Neural cell (in vitro differentiated cells): ENCODE data around the gene DCAF11. TPM values are rescaled to one million over a fixed set of nuclear protein-coding genes. Genes with fewer than 3 reads are reported as not detected.

Source experiments
- H2AFZ ChIP-seq: fragments of 200-600, 300-800 bp; sonication (generic), shearing (Covaris generic); 2 replicates; pipeline ENCODE4 v1.6.0; 2014; ENCODE audit warnings: low read depth, mild to moderate bottlenecking, antibody characterized with exemption, low read length, moderate library complexity
- H3F3A ChIP-seq: fragments of 200-600 bp; shearing (Covaris generic); 2 replicates; pipeline ENCODE4 v1.6.1; 2016; ENCODE audit warnings: mild to moderate bottlenecking, moderate library complexity, mixed read lengths, antibody characterized with exemption, low read length; ENCODE audit not compliant: insufficient read depth, poor library complexity, severe bottlenecking
- H3K27ac ChIP-seq: fragments of 200-600, 300-800 bp; sonication (generic), shearing (Covaris generic); 2 replicates; pipeline ENCODE4 v1.5.1; 2014; ENCODE audit warnings: mild to moderate bottlenecking, low read length, moderate library complexity
- H3K27me3 ChIP-seq: fragments of 300-800, 200-600 bp; sonication (generic), shearing (Covaris generic); 2 replicates; pipeline ENCODE4 v1.6.0; 2014; ENCODE audit warnings: mild to moderate bottlenecking, low read depth, low read length, moderate library complexity; ENCODE audit not compliant: insufficient read depth
- H3K36me3 ChIP-seq: fragments of 300-800, 200-600 bp; sonication (generic), shearing (Covaris generic); 2 replicates; pipeline ENCODE4 v1.5.1; 2014; ENCODE audit warnings: mild to moderate bottlenecking, antibody characterized with exemption, low read length, moderate library complexity; ENCODE audit not compliant: insufficient read depth
- H3K4me2 ChIP-seq: fragments of 300-800, 200-600 bp; sonication (generic), shearing (Covaris generic); 2 replicates; pipeline ENCODE4 v1.6.0; 2014; ENCODE audit warnings: mild to moderate bottlenecking, low read length
- H3K4me3 ChIP-seq: fragments of 300-800, 200-600 bp; sonication (generic), shearing (Covaris generic); 2 replicates; pipeline ENCODE4 v1.5.1; 2014; ENCODE audit warnings: mild to moderate bottlenecking, low read length, moderate library complexity
- H3K79me2 ChIP-seq: fragments of 200-600 bp; shearing (Covaris generic); replicated peaks from 2 replicates; pipeline ENCODE4 v1.6.0; 2014; ENCODE audit warnings: mild to moderate bottlenecking, low read length, moderate library complexity; ENCODE audit not compliant: insufficient read depth
- H3K9ac ChIP-seq: fragments of 300-800, 200-600 bp; sonication (generic), shearing (Covaris generic); 2 replicates; pipeline ENCODE4 v1.6.1; 2016; ENCODE audit warnings: mild to moderate bottlenecking, low read length, mixed read lengths
- H3K9me2 ChIP-seq: fragments of 200-600 bp; shearing (Covaris generic); 2 replicates; pipeline ENCODE4 v1.6.1; 2016; ENCODE audit warnings: mild to moderate bottlenecking, low read length, mixed read lengths; ENCODE audit not compliant: insufficient read depth
- H3K9me3 ChIP-seq: fragments of 200-600, 300-800 bp; sonication (generic), shearing (Covaris generic); 2 replicates; pipeline ENCODE4 v1.6.1; 2016; ENCODE audit warnings: mild to moderate bottlenecking, mixed run types, low read length, moderate library complexity, mixed read lengths
- H4K20me1 ChIP-seq: fragments of 200-600 bp; shearing (Covaris generic); 2 replicates; pipeline ENCODE4 v1.6.1; 2016; ENCODE audit warnings: mild to moderate bottlenecking, mixed run types; ENCODE audit not compliant: insufficient read depth
- CTCF ChIP-seq: fragments of 450-650 bp; IDR thresholded peaks from 2 replicates; pipeline ENCODE4 v1.5.1; 2014; ENCODE audit warnings: antibody characterized with exemption, mild to moderate bottlenecking, moderate library complexity; ENCODE audit not compliant: poor library complexity, severe bottlenecking
- EP300 ChIP-seq: fragments of 450-650 bp; conservative IDR thresholded peaks from 2 replicates; pipeline ENCODE4 v1.6.1; 2014; ENCODE audit warnings: antibody characterized with exemption, mild to moderate bottlenecking, moderate library complexity; ENCODE audit not compliant: poor library complexity, severe bottlenecking
- MXI1 ChIP-seq: fragments of 450-650 bp; conservative IDR thresholded peaks from 2 replicates; pipeline ENCODE4 v1.6.1; 2014; ENCODE audit warnings: antibody characterized with exemption, mild to moderate bottlenecking; ENCODE audit not compliant: poor library complexity, severe bottlenecking
- RAD21 ChIP-seq: fragments of 450-650 bp; conservative IDR thresholded peaks from 2 replicates; pipeline ENCODE4 v1.6.1; 2014; ENCODE audit warnings: antibody characterized with exemption, mild to moderate bottlenecking, moderate library complexity
- REST ChIP-seq: IDR thresholded peaks from 2 replicates; pipeline ENCODE4 v1.6.1; 2012; ENCODE audit warnings: borderline replicate concordance
- polyA plus RNA-seq: library from polyadenylated mRNA; depleted of rRNA; stranded (reverse); fragments of >200 nt; gene quantifications from 2 replicates; pipeline ENCODE4 v1.2.3, GENCODE V29; 2014

Gene DCAF11
- polyA plus RNA-seq, 1 donor from 2014 or later: 74.5 TPM

GRCh38 chr14:24067133-24068082 lies 47.2 kb upstream of the DCAF11 start:
- no peak for TF ChIP-seq EP300
- TF ChIP-seq REST: no peak
- Histone ChIP-seq H3K27me3 (no peaks in the 10 kb centered on the region), H3K9ac (no peak overlapping the region), H3K9me2 (no peaks in the 10 kb centered on the region), H4K20me1 (no peaks in the 10 kb centered on the region), H3K36me3 (no peaks in the 10 kb centered on the region), H3K27ac (no peak overlapping the region), H3K4me2 (no peak overlapping the region), H3K4me3 (no peak overlapping the region), H3F3A (no peaks in the 10 kb centered on the region), H3K79me2 (no peaks in the 10 kb centered on the region), H2AFZ (no peak overlapping the region), H3K9me3 (no peaks in the 10 kb centered on the region)

- H3K9me2 ChIP-seq: no peaks in the 10 kb centered on the region
- H3K4me3 ChIP-seq: no peak overlapping the region
- no peaks in the 10 kb centered on the region for H3K36me3 ChIP-seq
- no peak overlapping the region for H3K27ac ChIP-seq
- H3K9ac ChIP-seq: no peak overlapping the region
- H3K27me3 ChIP-seq: no peaks in the 10 kb centered on the region
- no peak overlapping the region for H2AFZ ChIP-seq
- TF ChIP-seq CTCF (no peak), REST (no peak), RAD21 (no peak), MXI1 (no peak)
- no peaks in the 10 kb centered on the region for H3K9me3 ChIP-seq
- no peaks in the 10 kb centered on the region for H3F3A ChIP-seq
- no peak overlapping the region for H3K4me2 ChIP-seq
- no peaks in the 10 kb centered on the region for H3K79me2 ChIP-seq
- H4K20me1 ChIP-seq: no peaks in the 10 kb centered on the region
Measured at GRCh38 chr14:24068711-24069410, 45.7 kb upstream of the DCAF11 start.
